SIG-M5 treated with dmso at 0.1 percent for 504 hours (cell line): ENCODE data around the gene FXR2.
"Not testable (repeated sequence)": the region's sequence is repeated elsewhere in the genome, so short reads cannot be mapped to it uniquely, and the experiment has no call there.

Experiments used
- DNase-seq: peaks from one replicate; lab custom pipeline; 2025; ENCODE audit not compliant: unreplicated experiment; lab: John Stamatoyannopoulos, UW

The FXR2 gene

DNA sequence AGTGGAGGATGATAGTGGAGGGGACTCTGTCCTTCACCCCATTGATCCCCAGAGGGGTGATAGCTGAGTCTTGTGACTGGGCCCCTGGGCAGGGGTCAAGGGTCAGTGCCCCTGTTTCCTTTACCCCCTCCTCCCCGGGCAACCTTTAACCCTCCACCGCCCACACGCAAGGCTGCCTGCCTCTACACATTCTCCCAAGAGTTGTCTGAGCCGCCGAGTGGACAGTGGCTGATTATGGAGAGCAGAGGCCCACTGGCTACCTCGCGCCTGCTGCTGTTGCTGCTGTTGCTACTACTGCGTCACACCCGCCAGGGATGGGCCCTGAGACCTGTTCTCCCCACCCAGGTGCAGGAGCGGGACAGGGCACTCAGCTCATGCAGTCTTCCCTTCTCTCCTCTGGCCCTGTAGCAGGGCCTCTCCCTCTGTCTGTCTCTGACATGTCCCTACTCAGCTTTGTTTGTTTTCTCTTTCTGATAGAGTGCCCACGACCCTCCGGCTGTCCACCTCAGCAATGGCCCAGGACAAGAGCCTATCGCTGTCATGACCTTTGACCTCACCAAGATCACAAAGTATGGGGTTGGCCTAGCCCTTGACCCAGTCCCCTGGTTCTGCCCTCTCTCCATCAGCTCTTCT, 15.4 kb upstream of the FXR2 start, which contains the start of gene SHBG:
Gene SHBG (plus strand): TSS at position 197 of the 633 bp plus-strand sequence. CDS start 38 bp downstream, at position 235.
- no peak for DNase-seq

DNA sequence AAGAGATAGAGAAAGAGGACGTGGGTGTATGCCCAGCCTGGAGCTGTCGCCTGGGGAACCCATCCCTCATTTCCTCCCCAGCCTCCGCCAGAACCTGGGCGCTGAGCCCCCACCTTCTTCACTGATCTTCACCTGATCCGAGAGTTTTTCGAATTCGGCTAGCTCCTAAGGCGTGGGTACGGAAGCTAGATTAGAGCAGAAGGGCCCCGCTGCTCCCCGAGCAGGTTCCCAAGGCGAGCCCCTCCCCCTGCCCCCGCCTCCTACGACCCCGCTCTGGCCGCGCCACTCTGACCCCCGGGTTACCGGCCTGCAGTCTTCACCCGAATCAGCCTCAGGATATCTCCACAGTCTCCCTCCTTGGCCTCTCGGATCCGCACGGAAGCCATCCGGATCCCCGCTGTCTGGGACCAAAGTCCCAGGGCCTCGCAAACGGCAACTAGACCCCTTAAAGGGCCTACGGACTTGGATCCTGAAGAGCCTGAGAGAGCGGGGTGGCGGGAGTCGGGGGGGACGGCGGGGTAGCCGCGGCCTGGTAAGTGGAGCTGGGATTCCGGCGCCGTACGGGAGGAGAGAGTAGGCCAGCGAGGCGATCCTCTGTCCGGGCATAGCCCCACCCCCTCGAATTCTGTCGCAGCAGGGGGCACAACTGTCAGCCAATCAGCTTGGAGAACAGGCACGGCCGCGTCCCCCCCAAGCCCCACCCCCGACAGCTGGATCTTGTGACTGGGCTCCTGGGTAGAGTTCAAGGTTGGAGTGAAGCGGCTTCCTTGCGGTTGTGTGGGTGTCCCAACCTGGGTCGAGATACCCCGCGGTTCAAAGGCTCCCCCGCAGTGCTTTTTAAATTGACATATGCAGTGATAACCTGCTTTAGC, 12.8 kb upstream of the FXR2 start, which contains the start of gene SAT2:
Gene SAT2 (minus strand): TSS at position 572 of the 872 bp plus-strand sequence. CDS start 186 bp downstream, at position 386.
- peak; percentile 82 for DNase-seq

DNA sequence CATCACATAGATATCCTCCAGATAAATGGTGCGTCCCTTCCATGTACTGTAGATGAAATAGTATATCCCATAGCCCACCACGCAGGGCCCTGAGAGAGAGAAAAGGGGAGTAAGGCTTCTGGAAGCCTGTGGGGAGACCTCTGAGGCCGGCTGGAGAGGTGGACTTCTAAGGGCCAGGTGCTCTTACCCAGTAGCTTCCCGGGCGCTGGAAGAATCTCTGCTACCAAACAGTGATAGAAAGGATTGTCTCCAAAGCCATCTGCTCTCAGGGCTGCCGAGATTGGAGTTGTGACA, 12.2 kb upstream of the FXR2 start:
- no peak for DNase-seq

DNA sequence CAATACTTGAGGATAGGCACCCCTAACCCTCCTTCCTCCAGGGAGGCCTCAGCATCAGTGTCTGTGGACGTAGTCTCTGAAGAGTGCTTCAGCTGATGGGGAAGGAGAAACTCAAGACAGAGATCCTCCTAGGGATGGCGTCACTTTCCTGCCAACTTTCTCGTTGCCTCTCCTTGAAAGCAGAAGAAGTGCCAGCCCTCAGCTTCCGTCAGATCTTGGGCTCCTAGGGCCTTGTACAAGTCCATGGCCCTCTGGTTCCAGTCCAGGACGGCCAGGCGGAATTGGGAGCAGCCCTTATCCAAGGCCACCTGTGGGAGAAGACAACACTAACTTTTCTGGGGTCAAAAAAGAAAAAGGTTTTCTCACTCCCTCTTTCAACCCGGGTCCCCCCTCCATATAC, 11.6 kb upstream of the FXR2 start:
- peak; percentile 43 for DNase-seq

DNA sequence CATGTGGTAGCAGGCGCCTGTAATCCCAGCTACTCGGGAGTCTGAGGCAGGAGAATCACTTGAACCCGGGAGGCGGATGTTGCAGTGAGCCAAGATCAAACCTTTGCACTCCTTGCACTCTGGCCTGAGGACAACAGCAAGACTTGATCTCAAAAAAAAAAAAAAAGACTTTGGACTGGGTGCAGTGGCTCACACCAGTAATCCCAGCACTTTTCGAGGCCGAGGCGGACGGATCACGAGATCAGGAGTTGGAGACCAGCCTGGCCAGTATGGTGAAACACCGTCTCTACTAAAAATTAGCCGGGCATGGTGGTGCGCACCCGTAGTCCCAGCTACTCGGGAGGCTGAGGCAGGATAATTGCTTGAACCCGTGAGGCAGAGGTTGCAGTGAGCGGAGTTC, 11.1 kb upstream of the FXR2 start:
- not testable (repeated sequence) for DNase-seq

DNA sequence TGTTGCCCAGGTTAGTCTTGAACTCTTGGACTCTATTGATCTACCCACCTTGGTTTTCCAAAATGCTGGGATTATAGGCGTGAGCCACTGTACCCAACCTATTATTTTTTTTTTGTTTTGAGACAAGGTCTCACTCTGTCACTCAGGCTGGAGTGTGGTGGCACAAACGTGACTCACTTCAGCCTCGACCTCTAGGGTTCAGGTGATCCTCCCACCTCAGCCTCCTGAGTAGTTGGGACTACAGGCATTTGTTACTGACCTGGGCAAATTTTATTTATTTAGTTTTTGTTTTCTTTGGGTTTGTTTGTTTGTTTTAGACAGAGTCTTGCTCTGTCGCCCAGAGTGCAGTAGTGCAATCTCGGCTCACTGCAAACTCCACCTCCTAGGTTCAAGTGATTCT, 9.0 kb upstream of the FXR2 start:
- no peak for DNase-seq

DNA sequence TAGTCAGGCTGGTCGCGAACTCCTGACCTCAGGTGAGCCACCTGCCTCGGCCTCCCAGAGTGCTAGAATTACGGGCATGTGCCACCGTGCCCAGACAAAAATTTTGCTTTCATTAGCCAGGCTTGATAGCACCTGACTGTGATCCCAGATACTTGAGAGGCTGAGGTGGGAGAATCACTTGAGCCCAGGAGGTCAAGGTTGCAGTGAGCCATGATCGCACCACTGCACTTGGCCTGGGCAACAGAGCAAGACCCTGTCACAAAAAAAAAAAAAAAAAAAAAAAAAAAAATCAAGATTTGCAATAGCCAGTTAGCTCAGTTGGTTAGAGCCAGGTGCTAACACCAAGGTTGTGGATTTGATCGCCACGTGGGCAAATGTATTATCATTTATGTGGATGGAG, 6.1 kb upstream of the FXR2 start:
- DNase-seq = no peak

DNA sequence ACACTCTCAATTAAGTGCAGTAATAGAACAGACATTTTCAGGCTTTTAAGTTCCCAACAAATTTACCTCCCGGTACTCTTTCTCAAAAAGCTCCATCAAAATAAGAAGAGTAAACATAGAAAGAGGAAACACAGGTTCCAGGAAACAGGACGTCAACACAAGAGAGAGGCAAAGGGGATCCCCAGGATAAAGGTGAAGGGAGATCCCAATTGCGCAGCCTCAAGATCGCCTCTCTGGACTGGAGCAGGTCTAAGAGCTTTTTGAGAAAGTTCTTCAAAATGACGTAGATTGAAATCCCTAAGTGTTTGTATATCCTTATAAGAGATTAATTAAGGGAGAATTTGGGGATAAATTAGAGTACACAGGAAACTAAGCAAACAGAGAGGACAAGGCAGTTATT, 3.9 kb upstream of the FXR2 start:
- DNase-seq = no peak

DNA sequence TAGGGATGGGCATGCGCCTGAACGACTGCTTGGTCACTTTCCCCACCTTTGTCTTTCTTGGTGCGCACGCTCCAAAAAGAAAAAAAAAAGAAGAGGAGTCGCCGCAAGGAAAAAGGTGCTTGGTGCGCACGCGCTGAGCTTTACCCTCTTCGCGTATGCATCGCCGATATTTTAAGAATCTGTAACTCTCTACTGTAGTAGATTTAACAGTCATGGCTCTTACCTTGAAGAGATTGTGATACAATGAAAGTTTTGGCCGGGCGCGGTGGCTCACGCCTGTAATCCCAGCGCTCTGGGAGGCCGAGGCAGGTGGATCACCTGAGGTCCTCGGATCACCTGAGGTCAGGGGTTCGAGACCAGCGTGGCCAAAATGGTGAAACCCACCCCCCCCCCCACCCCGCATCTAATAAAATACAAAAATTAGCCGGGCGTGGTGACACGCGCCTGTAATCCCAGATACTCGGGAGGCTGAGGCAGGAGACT, 609 bp upstream of the FXR2 start:
- DNase-seq = no peak

DNA sequence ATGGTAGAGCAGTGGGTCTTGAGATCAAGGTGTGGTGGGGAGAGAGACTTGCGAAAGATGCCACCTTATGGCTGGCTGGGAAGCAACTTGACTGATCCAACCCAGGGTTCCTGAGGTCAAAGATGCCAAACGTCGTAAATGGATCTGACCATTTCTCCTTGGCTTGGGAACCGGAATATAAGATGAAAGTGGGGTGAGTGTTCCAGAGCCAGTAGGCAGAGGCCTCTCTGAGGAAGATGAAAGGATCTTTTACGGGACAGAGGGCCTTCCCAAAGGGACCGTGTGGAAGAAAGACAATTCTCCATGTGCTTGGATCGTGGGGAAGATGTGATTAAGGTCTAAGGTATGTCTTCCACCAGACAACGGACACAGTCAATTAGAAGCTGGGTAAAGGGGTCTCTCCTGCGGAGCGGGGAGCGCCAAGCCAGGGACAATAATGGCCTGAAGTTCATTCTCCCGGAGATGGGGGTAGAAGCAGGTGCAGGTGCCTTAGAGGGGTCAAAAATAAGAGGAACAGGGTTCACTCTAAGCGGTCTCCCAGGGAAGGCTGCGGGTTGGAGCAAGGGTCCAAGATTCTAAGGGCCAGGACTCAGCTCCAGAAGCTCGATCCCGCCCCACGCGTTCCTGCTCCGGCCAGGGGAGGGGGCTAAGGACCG, 800 bp downstream of the FXR2 start:
- no peak for DNase-seq

DNA sequence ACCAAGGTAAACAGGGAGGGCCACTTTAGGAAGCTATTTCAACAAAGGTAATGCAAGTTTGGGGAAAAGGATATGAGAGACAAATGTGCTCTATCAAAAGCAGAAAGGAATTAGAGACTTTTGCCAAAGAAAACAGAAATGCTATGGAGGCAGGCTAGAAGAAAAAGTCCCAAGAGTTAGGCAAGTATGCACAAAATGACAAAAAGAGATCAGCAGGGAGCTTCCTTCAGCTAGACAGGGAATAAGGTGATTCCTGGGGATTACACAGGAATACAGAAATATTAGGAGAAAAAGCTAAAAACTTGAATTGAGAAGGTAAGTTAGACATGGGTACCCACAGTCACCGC, 2.4 kb downstream of the FXR2 start:
- no peak for DNase-seq

DNA sequence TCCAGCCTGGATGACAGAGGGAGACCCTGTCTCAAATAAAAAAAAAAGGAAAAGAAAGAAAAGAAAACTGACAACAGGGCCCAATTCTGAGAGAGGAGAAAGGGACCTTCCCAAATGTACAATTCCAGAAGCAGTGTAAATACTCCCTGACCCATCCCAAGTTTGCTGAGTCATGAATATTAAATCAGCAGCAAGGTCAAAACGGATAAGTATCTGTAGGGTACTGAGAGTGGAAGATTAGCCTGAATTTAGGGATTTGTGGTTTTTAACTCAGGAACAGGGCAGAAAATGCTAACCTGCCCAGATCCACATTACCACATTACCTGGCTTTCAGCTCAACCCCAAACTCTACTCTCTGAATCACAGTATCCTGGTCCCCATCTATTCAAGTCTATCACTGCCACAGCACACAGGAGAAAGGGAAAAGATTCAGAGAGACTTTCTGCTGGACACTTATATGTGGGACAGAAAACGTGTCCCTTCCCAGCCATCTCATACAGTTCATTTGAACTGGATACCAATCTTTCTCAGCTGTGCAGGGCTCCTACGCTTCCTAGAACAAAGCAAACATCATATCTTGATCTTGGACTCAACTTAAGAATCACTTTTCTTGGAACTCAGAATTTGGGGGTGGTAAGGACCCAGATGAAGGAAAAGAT, 2.9 kb downstream of the FXR2 start:
- DNase-seq = no peak

DNA sequence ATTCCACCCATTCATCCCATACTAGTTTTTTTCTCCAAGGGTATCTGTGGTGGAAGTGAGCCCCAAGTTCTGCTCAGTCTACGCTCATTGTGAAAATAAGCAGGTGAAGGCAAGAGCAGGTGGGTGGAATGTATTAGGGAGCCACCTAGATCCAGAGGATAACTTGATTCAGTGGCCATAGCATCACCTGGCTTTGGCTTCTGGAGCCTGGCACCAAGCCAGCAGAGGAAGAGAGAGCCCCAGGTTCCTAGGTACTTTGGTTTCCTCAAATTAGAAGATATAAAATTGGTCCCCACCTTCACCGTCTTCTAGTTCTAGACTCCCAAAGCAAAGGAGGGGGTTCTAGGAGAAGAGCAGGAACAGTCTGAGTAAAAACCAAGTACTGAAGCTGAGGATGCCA, 4.1 kb downstream of the FXR2 start:
- no peak for DNase-seq

DNA sequence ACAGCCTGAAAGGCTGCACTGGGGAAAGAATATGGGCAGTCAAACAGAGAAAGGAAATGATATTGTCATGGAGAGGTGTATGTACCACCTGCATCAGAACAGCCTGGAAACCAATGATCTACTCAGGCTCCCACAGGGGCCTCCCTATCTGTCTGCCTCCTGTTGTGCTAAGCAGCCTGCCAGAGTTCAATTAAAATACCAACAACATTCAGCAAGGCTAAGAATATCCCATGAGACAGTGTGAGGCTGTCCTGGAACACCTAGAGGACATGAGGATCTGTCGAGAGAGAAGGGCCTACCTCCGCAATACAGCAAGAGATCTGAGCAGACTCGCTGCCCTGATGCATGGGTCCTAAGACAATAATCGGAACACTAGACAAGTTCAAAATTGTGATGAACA, 8.4 kb downstream of the FXR2 start:
- DNase-seq = no peak

DNA sequence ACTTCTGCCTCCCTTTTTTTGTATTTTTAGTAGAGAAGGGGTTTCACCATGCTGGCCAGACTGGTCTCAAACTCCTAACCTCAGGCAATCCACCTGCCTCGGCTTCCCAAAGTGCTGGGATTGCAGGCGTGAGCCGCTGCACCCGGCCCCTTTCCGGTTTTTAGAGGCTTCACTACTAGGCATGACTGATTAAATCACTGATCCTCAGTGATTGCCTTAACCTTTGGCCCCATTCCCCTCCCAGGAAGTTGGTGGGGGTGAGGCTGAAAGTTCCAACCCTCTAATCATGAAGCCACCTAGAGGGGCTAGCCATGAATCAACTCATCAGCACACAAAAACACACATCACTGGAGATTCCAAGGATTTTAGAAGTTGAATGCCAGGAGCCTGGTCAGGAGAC, 17.1 kb downstream of the FXR2 start:
- not testable (repeated sequence) for DNase-seq

DNA sequence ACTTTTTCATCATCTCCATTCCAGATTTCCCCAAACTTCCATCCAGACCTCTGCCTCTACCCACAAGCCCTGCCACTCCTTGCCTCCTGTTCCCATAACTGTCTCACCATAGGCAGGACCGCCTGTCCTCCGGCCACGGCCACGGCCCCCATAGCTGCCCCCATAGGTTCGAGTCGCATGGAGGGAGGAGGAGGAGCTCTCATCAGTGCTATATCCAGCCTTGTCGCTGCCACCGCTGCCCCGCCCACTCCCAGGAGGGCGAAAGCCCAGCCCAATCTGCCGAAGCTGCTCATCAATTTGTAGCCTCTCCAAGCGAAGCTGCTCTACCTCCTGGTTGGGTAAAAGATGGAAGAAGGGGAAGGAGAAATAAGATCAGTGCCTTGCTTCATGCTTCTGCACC, 21.4 kb downstream of the FXR2 start:
- no peak for DNase-seq

DNA sequence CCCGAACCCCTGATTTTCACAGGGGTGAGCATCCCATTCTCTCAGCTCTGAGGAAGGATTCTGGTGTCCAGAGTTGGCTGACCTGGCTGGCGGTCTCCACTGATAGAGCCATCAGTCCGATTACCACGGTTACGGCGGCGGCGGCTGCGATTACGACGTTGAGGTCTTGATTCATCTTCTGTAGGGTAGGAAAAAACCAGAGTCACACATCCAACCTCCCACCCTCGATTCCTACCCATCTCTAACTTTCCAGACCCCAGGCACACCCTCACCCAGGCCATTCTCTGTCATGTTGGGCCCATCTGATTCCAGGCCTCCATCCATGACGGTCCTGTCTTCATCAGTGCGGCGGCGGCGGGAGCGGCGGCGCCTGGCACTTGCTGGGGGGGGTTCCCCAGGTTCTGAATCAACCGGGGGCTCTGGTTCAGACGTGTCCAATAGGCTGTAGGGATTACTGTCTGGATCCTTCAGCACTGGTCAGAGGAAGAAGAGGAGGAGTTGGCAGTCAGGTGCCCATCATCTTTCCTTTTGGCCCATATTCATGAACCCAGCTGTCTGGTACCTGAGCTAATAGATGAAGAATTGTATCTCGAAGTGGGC, 22.2 kb downstream of the FXR2 start:
- no peak for DNase-seq

DNA sequence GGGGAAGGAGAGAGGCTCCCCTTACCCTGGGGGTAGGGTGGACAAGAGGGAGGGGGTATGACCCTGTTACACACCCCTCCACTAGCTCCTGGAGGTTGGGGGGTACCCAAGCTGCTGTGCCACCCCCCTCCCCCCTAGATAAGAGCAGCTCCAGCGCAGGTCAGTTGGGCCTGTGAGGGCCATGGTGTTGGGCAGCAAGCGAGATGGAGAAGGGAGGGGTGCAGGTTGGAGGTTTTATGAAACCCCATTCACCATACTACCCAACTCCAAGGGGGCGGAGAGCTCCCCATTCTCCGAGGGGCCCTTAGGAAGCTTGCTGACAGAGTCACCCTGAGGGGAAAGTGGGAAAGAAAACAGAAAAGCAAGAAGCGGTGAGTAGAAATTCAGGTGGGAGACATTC, 23.1 kb downstream of the FXR2 start:
- no peak for DNase-seq

DNA sequence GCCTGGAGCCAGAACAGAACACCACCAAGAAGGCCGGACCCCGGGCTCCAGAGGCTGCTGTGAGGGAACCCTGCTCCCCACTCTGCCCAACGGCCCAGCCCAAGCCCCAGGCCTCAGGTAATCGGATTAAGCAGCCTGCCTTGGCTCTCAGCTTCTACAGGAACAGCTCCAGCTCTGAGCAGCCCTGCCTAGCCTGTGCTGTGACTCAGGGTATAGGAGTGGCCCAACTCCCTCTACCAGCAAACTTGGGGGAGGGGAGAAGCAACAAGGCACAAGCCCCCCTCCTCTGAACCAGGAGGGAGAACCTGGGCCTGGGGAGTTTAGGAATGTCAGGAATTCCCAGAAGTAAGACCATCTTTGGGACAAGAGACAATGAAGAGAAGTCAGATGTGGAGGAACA, 24.0 kb downstream of the FXR2 start:
- DNase-seq = no peak

DNA sequence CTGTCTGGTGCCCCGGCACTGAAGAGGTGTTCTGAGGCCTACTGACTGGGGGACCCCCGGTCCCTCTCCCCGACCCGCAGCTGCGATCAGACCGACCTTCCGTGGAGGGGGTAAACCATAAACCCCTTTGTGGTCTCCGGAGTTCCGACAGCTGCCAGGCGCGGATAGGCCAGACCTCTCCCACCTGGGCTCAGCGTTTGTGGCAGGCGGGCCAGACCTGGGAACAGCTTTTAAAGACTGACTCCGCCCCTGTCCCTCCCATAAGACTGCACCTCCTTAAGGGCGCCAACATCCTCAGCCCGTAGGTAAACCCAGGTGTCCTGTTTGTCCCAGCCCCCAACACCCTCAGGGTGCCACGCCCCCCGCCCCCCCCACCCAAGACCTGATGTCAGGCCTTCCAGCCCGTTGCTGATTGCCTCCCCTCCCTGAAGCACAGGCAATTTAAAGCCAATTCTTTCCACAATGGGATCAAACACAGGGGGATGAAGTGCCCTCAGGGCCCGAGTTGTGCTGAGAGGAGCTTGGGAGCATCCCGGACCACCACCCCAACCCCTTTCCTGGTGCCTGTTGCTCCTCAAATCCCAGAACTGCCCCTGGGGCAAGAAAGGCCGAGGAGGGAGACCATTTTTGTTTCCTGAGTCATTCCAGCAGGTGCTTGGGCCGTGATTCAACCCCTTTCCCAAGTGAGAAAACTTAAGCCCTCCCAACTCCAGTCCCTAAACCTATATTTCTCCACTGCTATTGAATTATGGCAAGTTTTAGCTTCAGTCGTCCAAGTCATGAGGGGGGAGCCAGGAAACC, 24.6 kb downstream of the FXR2 start, which contains the start of gene SOX15:
Gene SOX15 (minus strand): TSS at position 204 of the 801 bp plus-strand sequence. CDS start 418 bp downstream, outside the sequence.
- no peak for DNase-seq
